AG04450 (cell line): Measurements from ENCODE around the gene NPEPL1. TPM values are rescaled to one million over a fixed set of nuclear protein-coding genes. Genes with fewer than 3 reads are reported as not detected.

Experiments used
- CTCF ChIA-PET: fragments of 300-600, 350-600 bp; formaldehyde crosslinking; extraction: SDS; loops from one replicate; lab custom pipeline; 2022; ENCODE audit warnings: antibody characterized with exemption, inconsistent platforms; lab: Charles Lee
- POLR2A ChIA-PET: fragments of 350-600 bp; formaldehyde crosslinking; extraction: SDS; loops from one replicate; lab custom pipeline; 2021; ENCODE audit warnings: antibody characterized with exemption, inconsistent platforms; lab: Yijun Ruan, JAX
- DNase-seq: peaks from one replicate; pipeline ENCODE4 v3.0.0-alpha.2; 2011; ENCODE audit warnings: low read depth, low spot score
- H3K27ac ChIP-seq: one replicate; pipeline ENCODE4 v1.5.1; 2012; ENCODE audit warnings: low read depth, low read length, control low read depth
- H3K27me3 ChIP-seq: one replicate; pipeline ENCODE4 v1.6.0; 2012; ENCODE audit warnings: low read length; ENCODE audit not compliant: control insufficient read depth, insufficient read depth
- H3K4me3 ChIP-seq: 2 replicates; pipeline ENCODE4 v1.5.1; 2011; ENCODE audit warnings: mild to moderate bottlenecking, low read depth, low read length, control low read depth
- H3K9me3 ChIP-seq: 2 replicates; pipeline ENCODE4 v1.5.1; 2012; ENCODE audit warnings: low read length; ENCODE audit not compliant: control insufficient read depth, insufficient read depth
- CTCF ChIP-seq: IDR thresholded peaks from 2 replicates; pipeline ENCODE4 v1.5.1; 2011; ENCODE audit warnings: low read depth, low read length, control low read depth, inconsistent platforms
- polyA plus RNA-seq: library from polyadenylated mRNA; depleted of rRNA; stranded (reverse); fragments of >200 nt; gene quantifications from 2 replicates; pipeline ENCODE4 v1.2.3, GENCODE V29; 2011

NPEPL1 gene
- polyA plus RNA-seq, 1 experiment, result 3.6 TPM

- POLR2A ChIA-PET, result no interaction called here
- TF ChIP-seq CTCF, result no peak
- no peak for DNase-seq
These were observed 18.1 kb downstream of the NPEPL1 start for GRCh38 chr20:58710481-58711265.

GRCh38 chr20:58711266-58712051, 18.9 kb downstream of the NPEPL1 start:
- no peak for TF ChIP-seq CTCF
- Histone ChIP-seq H3K27me3 (no peaks in the 10 kb centered on the region), H3K27ac (no peak overlapping the region), H3K9me3 (no peaks in the 10 kb centered on the region; the same call in 1 of the 2 replicates), H3K4me3 (no peak overlapping the region)
- ChIA-PET POLR2A (interaction anchor here (0.6 kb wide), 1 partner anchor 59 kb away, joined by 3 read pairs; no protein-coding TSS in a partner anchor), CTCF (no interaction called here)
- DNase-seq, result no peak

More at GRCh38 chr20:58710481-58711265, 18.1 kb downstream of the NPEPL1 start:
- CTCF ChIA-PET, result no interaction called here
- Histone ChIP-seq H3K27ac (no peak overlapping the region), H3K9me3 (no peaks in the 10 kb centered on the region; the same call in 1 of the 2 replicates), H3K27me3 (no peaks in the 10 kb centered on the region), H3K4me3 (no peak overlapping the region)

GRCh38 chr20:58712151-58712791, 19.7 kb downstream of the NPEPL1 start:
- no peaks in the 10 kb centered on the region; the same call in 1 of the 2 replicates for H3K9me3 ChIP-seq
- ChIA-PET CTCF (no interaction called here), POLR2A (no interaction called here)
- TF ChIP-seq CTCF, result no peak
- H3K4me3 ChIP-seq, result no peak overlapping the region
- no peak for DNase-seq
- H3K27ac ChIP-seq, result no peak overlapping the region
- no peaks in the 10 kb centered on the region for H3K27me3 ChIP-seq

- Histone ChIP-seq H3K27ac (no peak overlapping the region), H3K27me3 (no peaks in the 10 kb centered on the region), H3K9me3 (no peaks in the 10 kb centered on the region; the same call in 1 of the 2 replicates), H3K4me3 (no peak overlapping the region)
- no peak for TF ChIP-seq CTCF
- no peak for DNase-seq
- POLR2A ChIA-PET, result no interaction called here
- CTCF ChIA-PET, result no interaction called here
These were observed 20.5 kb downstream of the NPEPL1 start for GRCh38 chr20:58712806-58713731.
